GM21381 (cell line): ENCODE measurements around the gene ZNF672.

ENCODE experiments used
- ATAC-seq: cut with Tn5 transposase; IDR thresholded peaks from one replicate; pipeline ENCODE4 v1.9.1; 2021; ENCODE audit warnings: mild to moderate bottlenecking, moderate library complexity; ENCODE audit not compliant: unreplicated experiment

ZNF672 gene

DNA sequence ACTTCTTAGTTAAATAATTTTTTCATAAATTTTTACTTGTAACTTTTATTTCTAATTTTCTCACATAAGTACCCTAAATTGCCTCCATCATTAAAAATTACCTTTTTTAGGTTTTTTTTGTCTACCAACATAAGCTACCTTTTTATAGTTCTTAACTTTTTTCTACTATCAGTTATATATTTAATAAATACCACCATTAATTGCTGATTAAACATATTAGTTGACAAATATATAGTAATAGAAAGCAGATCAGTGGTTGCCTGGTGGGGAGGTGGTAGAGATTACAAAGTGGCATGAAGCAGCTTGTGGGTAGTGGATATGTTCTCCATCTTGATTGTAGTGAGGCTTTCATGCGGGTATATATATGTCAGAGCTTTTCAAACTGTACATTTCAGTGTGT, 6.2 kb upstream of the ZNF672 start:
- ATAC-seq: no peak

DNA sequence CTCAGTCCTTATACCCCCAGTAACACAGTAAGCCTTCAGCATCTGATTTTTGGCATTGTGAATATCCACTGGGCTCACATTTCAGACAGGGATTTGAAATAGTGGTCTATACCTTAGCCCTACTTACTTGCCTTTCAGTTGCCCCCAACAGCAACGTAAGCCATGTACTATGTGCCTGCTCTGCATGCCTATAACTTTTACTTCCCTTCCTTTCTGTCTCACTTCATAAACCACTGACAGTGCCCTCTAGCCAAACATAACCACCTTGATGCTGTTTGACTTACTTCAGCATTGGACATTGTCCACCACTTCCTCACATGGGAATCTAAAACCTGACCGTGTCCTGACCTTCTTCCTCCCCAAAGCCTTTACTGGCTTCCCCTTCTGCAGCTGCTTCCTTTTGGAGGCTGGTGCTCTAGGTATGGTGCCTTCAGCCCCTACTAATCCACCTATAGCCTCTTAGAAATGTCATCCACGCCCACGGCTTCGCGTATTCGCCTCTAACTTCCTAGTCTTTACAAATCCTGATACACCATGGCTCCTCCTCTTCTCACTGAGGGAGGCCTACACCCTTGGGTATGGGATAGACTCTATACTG, 3.6 kb upstream of the ZNF672 start:
- no peak for ATAC-seq

DNA sequence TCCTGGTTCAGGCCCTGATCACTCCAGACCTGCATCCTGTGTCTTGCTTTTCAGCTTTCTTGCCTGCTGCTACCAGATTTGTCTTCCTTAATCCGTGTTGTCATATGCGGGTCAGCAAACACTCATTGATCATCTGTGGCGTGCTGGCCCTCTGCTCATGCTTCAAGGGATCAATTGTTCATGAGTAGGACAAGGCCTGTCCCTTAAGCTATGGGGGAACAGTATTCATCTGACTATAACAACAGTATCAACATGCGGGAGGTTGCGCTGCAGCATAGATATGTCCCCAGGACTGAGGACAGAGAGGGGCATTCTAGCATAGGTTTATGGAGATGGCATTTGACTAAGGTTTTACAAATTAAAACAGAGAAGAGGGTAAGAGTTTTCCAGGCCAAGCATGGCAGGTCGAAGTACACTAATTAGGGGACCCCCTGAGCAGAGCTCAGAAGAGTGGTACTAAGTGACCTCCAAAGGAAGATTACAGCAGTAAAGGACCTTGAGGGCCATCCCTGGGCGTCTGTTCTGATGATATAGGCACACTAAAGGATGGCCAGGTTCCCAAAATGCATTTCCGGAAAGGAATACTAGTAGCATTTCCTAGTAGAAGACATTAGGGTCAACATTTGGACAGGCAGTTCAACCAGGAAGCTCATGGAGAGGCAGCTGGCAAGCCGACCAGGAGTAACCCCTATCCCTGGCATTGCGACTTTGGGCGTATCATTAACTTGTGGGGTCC, 811 bp upstream of the ZNF672 start:
- no peak for ATAC-seq

DNA sequence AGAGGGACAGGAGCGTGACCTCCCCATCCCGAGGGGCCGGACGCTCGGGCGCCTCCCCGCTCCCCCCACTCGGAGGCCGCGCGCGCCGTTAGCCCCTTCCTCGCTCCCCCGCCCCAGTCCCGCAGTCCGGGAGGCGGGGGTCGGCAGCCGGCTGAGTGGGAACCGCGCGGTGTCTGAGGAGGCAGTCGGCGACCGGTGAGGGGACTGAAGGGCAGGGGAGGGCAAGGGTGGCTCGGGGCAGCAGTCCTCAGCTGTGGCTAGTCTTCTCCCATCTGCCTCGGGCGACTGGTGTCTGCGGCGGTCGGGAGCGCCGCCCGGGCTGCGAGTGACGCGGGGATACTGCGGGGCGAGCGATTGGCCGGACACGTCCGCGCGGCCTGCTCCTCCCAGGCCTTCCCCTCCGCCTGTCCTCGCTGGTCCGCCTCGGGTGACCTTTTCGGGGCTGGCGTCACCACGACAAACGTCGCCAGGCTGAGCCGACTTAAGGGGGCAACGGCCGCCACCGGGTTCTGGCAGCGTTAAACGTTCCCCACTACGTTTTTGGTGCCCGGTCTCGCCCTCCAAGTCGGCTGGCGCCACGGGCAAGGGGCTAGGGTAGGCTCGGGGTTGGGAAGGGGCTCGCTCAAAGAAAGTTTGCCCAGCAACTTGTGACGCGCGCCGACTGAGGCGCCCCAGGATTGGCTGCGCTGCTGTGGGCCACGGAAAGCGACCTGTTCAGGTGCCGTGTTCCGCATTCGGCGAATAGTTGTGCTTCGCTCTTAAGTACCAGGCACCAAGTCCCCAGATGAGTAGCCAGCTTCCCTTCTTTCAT, 538 bp downstream of the ZNF672 start:
- peak; percentile 64 for ATAC-seq

DNA sequence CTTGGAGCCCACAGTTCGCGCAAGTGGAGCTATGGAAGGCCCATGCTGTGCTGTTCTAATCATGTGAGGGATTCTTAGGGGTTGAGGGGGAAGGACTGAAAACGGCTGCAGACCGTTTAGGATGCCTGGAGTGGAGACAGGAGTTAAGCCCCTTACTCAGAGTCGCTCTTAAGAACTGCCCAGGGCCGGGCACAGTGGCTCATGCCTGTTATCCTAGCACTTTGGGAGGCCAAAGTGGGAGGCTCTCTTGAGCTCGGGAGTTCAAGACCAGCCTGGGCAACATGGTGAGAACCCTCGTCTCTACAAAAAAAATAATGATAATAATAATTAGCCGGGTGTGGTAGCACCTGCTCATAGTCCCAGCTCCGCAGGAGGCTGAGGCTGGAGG, 1.1 kb downstream of the ZNF672 start:
- ATAC-seq: no peak

DNA sequence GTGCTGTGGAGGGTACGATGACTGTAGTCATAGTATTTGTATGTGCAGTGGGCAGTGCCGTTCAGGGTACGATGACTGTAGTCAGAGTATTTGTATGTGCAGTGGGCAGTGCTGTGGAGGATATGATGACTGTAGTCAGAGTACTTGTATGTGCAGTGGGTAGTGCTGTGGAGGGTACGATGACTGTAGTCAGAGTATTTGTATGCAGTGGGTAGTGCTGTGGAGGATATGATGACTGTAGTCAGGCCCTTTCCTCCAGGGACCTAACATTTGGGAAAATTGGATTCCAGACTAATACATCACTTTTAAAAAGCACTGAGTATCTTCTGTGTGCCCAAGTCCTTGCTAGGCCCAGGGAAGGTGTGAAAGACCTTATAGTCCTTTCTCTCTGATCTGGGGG, 2.9 kb downstream of the ZNF672 start:
- ATAC-seq: no peak

DNA sequence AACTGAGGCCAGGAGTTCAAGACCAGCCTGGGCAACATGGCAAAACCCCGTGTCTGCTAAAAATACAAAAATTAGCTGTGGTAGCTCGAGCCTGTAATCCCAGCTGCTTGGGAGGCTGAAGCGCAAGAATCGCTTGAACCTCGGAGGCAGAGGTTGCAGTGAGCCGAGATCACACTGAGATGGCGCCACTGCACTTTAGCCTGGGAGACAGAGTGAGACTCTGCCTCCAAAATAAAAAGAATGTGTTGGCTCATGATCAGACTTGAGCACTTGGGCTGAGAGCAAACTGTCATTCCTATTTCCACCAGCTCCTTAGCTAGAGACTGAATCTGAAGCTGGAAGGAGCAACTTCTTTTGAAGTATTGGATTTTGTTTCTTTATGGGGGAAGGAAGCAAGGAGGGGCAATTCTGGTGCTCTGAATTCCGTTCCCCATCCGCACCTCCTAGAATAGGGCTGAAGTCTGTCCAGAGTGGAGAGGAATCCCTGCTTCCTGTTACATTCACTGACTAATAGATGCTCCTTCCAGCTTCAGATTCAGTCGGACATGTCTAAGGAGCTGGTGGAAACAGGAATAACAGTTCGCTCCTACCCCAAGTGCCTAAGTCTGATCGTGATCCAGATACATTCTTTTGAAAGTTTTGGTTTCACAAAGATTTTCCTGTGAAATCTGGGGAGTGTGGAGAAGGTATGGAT, 3.8 kb downstream of the ZNF672 start:
- no peak for ATAC-seq

DNA sequence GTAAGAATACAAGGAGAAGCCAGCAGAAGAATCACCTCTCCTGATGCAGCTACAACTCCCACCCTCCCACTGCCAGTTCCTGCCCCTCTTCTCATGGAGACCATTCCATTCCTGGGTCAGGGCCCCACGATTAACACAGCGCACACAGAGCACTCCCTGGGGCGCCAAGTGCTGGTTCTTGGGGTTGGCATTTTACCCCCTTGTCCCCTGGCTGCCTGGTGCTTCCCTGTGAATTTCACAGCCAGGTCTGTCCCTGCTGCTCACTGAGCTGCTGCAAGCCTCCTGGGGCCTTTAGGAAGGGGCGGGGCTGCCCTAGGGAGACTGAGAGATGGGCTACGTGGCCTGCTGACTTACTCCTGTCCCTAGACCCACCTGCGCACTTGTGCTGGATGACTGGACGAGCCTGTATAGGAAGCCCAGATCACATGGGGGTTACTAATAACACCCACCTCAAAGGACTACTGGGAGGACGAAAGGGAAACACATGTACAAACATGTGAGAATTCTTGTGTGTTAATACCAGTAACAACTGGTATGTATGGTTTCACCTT, 4.8 kb downstream of the ZNF672 start:
- ATAC-seq: peak; percentile 15

DNA sequence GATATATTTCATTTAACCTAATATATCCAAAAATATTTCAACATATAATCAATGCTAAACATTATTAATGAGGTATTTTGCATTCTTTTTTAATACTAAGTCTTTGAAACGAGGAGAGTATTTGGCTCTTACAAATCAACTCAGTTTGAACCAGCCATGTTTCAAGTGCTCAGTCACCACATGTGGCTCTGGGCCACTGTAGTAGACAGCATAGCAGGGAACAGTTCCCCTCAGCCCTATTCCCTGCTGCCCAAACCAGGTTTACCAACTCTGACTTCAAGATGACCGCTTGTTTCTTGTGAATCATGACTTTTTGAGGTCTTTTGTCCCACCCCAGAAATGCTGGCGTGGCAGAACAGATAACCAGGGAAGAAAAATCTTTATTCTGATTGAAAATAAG, 5.7 kb downstream of the ZNF672 start:
- ATAC-seq: no peak

DNA sequence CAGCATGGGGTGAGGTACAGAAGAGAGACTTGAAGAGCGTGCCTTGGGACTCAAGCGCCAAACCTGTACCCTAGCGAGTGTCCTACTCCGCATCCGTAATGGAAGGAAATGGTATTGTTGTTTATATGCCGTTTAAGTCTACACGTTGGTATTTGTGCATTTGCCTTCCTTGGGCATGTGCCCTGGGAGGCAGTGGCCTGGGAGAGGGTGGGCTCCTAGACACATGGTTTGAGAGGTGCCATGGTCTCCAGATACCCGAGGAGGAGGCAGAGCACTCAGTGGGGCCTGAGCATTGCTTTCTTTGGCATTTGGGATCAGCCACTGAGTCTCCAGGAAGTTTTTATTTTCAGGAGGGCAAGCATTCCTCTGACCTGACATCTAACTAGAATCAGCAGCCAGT, 6.5 kb downstream of the ZNF672 start:
- no peak for ATAC-seq

DNA sequence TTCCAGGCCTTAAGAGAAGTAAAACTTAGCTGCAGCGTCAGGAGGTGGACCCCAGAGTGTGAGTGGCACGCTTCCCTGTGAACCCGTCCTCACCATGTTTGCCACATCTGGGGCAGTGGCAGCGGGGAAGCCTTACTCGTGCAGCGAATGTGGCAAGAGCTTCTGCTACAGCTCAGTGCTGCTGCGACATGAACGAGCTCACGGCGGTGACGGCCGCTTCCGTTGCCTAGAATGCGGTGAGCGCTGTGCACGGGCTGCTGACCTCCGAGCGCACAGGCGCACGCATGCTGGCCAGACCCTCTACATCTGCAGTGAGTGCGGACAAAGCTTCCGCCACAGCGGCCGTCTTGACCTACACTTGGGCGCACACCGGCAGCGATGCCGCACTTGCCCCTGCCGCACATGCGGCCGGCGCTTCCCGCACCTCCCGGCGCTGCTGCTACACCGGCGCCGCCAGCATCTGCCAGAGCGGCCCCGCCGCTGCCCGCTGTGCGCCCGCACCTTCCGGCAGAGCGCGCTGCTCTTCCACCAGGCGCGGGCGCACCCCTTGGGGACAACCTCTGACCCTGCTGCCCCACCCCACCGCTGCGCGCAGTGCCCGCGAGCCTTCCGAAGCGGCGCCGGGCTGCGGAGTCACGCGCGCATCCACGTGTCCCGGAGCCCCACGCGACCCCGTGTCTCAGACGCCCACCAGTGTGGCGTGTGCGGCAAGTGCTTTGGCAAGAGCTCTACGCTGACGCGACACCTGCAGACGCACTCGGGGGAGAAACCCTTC, 9.3 kb downstream of the ZNF672 start:
- ATAC-seq: no peak

DNA sequence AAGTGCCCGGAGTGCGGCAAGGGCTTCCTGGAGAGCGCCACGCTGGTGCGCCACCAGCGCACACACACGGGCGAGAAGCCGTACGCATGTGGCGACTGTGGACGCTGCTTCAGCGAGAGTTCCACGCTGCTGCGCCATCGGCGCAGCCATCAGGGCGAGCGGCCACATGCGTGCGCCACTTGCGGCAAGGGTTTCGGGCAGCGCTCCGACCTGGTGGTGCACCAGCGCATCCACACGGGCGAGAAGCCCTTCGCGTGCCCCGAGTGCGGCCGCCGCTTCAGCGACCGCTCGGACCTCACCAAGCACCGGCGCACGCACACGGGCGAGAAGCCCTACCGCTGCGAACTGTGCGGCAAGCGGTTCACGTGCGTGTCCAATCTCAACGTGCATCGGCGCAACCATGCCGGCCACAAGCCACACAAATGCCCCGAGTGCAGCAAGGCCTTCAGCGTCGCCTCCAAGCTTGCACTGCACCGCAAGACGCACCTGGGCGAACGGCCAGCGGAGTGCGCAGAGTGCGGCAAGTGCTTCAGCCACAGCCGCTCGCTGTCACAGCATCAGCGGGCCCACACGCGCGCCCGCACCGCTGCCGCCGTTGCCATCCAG, 10.0 kb downstream of the ZNF672 start:
- no peak for ATAC-seq

DNA sequence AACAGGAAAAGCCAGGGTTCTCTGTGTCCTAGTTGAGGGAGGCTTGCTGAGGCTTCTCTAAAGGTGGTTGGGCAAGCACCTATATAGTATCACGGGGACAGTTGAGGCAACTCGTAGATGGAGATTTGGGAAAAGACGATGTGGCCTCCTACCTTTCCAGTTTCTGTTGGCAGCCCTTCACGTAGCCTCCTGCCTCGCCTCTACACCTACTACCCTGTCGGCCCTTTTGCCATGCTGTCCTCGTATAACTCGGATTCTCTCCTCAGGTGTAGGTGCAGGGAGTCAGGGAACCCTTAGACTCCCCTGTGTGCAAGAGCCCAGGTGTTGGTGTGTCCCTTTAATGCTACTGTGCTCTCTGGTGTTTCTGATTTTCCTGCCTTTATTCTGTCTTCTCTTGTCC, 10.6 kb downstream of the ZNF672 start:
- no peak for ATAC-seq

DNA sequence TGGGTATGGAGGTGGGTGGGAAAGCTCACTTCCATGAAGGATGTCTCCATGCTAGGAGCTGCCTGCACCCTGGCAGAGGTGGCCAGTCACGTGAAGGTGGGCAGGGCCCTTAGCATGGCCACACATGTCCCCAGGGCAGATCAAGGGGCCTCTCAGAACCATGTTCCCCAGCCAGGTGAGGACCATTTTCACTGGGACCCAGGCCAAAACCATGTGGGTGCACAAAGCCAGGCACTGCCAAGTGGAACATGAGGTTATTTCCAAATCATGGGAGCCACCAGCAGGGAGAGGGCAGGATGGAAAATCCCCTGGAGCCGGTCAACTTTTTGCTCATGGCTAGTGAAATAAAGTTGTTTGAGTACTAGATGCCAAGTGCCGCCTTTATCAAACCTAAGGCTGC, 11.1 kb downstream of the ZNF672 start:
- ATAC-seq: no peak

DNA sequence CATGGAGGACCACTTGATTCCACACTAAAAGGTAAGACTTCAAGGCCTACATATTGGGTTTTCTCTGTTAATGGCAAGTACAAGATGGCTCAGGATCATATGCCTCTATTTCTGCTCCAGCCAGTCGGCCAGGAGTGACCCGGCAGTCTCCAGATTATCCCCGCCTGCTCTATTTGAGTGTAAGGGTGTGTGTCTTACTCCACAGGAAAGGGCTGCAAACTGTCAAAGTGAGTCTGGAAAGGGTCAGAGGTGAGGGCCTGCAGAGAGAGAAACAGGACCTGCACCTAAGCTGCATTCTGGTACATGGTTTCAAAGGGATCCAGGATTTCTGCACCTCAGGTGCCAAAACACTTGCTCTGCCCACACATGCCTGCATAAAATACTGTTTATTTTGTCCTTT, 11.6 kb downstream of the ZNF672 start:
- no peak for ATAC-seq

DNA sequence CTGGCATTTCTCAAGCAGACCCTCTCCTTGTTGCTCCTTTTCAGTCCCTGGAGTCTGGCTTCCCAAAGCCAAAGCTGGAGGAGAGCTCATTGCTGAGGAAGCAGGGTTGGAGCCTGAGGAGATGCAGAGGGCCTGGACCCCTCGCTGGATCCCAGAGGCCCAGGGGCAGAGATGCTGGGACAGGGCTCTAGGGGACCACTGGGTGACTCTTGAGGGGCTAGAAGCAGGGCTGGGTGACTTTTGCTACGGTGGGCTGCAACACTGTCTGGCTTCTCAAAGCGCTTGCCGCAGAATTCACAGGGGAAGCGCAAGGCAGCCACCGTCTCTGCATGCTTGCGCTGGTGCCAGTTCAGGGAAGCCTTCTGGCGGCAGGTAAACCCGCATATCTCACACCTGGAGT, 12.1 kb downstream of the ZNF672 start:
- no peak for ATAC-seq

DNA sequence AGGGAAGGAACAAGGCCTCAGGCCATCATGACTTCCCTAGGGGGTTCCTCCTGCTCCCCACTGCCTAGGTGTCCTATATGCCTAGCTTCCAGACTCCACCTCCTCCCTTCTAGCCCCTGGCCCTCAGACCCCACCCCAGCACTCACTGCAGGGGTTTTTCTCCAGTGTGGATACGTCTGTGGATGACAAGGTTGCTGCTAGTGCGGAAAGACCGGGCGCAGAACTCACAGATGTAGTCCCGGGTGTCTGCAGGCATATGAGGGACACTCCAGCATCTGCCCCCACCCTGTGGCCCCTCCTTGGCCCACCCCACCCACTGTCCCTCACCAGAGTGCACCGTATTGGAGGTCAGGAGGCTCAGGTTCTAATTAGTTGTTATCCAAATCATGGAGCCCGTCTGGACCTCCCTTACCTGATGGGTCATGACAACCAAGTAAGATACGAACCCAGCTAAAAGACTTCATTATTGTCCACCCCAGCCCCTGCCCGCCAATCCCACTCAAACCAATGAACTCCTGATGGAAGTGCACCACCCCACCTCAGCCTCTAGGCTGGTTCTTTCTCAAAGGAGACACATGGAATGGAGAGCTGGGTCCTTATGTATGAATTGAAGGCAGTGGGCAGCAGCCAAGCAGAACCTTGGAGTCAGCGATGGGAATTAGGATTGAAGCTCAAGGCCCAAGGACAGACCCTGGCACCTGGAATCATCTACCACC, 12.7 kb downstream of the ZNF672 start:
- ATAC-seq: no peak

DNA sequence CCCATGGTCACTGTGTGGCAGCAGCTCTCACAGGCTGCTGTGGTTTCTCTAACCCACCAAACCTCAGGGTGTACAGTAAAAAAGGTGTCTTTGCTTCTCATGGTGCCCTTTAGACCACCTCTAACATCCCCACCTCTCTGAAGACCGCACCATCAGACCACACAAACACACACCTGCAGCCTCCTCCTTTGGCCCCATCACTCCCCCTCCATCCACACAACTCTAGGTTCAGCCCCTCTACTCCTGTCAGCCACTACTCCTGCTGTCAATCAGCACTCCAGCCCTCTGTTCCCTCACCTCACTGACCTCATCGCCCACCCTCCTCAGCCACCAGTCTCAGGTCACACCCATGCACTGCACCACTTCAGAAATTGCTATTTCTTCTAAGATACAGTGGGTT, 13.4 kb downstream of the ZNF672 start:
- ATAC-seq: no peak
